ENCODE results near the gene SLC16A2.
"Not testable (repeated sequence)": the region's sequence is repeated elsewhere in the genome, so short reads cannot be mapped to it uniquely, and the experiment has no call there.

The SLC16A2 gene

DNA sequence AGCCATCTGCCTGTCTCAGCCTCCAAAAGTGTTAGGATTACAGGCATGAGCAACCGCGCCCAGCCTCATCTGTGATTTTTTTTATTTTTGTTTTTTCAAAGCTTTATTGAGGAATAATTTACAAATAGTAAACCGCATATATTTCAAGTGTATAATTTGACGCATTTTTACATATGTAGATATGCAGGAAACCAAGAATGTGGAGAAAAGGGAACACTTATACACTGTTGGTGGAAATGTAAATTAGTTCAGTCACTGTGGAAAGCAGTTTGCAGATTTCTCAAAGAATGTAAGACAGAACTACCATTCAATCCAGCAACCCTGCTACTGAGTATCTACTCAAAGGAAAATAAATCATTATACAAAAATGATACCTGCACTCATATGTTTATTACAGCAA is 85.9 kb downstream of the SLC16A2 start:
- no peak for DNase-seq

DNA sequence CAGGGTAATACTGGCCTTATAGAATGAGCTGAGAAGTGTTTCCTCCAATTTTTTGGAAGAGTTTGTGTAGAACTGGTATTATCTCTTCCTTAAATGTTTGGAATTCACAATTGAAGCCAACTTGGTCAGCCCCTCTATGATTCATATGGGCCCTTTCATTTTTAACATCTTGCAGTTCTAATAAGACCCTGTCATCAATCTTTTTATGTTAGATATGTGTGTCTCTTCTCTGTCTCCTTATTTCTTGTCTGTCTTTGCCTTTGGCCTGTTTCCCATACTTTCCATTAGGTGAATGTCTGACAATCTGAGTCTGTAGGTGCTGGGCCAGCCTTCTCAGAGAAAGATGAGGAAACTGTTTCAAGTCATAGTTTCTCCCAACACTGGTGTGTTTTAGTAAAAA is 88.7 kb downstream of the SLC16A2 start:
- no peak for DNase-seq

DNA sequence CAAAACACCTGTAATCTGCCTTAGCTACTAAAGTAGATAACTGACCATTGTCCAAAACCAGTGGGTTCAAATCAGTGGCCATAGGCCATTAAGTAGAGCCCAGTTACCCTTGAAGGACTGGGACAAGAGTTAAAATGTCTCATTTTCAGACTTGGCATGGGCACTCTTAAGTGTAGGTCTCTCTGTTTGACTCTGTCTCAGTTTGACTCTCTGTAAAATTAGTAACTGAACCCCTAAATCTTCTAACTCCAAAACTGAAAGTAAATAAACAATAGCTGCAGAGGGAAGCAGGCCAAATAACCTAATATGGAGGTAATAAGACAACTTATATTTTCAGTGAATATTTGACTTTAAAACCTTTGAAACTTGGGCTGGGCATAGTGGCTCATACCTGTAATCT is 89.1 kb downstream of the SLC16A2 start:
- no peak for DNase-seq

DNA sequence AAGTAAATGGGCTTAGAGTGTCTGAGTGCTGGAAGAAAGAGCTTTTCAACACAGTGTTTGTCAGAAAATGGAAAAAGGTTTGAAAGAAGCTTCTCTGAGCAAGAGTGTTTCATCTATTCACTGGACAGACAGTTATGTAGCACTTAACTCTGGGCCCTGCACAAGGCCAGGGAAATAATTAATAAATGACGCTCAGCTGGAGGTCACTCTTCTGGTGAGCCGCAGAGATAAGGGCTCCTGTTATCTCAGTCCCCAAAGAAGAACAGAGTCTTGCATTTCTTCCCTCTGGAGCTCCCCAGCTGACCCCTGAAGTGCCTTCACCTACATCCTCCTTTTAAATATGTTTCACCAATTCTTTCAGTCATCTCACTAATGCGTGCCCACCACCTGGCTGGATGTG is 90.4 kb downstream of the SLC16A2 start:
- no peak for DNase-seq

DNA sequence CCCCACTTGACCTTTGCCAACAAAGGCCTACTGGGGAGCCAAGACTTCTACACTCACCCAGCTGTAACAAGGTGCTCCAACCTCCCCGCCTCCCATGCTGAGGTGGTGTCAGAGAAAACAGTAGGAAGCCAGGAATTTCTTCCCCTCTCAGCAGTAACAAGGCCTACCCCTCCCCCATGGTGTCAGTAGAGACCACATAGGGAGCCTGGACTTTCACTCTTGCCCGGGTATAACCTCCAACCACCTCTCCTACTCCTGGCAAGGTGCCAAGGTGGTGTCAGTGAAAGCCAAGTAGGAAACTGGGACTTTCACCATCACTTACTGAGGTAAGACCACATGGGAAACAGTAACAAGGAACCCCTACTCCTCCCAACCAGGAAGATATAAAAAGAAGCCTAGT is 93.1 kb downstream of the SLC16A2 start:
- no peak for DNase-seq

DNA sequence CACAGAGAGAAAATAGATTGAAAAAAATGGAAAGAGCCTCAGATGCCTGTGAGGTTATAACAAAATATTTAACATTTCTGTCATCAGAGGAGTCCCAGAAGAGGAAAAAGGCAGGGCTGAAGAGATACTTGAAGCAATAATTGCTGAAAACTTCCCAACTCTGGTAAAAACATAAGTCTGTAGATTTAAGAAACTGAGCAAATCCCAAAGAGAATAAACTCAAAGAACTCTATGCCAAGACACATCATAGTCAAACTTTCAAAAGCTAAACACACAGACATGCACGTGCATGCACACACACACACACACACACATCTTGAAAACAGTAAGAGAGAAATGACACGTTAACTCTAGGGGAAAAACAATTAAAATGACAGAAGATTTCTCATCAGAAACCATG is 94.1 kb downstream of the SLC16A2 start:
- DNase-seq = no peak

DNA sequence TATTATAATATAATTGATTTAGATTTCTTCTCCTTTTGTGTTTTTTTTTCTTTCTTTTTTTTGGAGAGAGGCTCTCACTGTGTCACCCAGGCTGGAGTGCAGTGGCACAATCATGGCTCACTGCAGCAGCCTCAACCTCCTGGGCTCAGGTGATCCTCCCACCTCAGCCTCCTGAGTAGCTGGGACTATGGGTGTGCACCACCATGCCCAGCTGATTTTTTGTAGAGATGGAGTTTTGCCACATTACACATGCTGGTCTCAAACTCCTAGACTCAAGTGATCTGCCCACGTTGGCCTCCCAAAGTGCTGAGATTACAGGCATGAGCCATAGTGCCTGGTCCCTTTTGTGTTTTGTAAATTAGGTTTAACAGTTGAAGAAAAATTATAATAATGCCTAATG is 94.7 kb downstream of the SLC16A2 start:
- not testable (repeated sequence) for DNase-seq

DNA sequence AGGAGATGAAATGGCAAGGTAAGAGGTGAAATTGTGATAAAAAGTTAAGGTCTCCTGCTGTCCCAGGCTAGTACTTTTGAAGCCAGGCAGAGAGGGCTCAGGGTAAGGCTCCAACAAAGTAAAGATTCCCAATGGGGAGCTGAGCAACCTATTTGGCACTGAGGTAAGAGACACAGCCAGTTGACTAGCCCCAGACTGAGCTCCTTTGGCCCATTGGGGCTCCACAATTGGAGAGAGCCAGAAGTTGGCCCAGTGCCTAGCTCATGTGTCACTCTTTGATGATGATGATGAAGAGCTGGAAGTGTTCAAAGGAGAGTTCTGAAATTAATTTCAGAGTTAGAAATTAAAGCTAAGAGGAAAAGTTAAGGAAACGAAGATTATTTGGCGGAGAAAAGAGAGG is 98.6 kb downstream of the SLC16A2 start:
- no peak for DNase-seq

DNA sequence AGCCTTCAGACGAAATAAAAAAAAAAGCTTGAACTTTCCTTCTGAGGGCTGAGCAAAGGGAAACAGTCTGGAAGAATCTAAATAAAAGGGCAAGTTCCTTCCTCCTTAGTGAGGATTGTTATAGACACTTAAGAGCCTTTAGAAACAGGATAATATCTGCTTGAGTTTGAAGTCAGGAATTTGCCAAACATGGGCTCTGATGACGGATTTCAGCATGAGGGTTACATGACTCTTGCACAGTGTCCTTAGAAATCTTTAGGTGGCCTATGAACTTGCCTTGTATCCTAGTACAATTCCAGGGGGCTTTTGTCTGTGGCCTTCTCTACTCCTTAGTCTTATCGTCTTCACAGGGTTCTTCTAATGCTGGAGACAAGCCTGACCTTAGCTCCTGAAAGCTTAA is 99.0 kb downstream of the SLC16A2 start:
- no peak for DNase-seq

DNA sequence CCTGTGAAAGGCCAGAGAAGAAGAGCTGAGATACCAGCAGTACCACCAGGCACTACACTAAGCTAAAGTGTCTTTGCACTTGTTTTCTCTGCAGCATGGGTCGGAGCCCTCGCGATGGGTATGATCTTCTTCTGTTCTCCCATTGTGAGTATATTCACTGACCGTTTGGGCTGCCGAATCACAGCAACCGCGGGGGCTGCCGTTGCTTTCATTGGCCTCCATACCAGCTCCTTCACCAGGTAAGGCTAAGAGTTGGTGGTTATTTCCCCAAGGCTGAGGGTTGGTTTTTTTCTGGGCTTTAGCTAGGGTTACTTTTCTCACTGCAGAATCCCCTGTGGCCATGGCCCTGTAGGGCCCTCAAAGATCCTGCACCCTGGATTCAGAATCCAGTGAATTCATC is 99.6 kb downstream of the SLC16A2 start:
- DNase-seq = no peak

DNA sequence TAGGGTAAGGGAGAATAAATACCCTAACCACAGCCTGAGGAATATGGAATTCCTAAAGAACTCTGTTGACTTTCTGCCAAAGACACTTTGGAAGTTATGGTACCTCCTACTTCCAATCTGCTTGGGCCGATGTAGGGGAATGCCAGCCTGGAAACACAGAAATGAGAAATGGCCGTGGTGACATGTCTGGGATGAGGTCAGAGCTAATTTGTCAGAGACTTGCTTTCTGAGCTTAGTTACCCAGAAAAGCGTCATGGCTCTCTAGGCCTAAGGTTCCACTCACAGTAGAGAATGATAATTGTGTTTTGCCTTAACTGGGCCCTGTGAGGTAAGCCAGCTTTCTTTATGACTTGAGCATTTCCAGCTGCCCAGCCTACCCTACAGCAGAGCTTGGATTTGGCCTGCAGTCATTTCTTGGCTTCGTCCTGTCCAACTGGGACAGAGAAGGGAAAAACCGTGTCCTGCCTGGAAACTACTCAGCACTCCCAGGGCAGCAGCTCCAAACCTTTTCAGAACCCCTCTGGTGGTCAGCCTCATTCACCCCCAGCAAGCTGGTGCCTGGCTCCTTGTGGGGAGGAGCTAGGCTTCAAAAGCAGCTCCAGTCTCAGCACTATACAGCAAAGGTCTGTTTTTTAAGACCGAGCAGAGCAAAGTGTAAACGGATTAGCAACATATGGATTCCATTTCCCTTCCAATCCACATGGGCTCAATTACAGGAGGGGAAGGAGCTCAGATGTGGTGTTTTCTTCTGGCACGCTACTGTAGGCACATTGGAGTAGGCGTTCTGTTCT is 100.9 kb downstream of the SLC16A2 start:
- no peak for DNase-seq

DNA sequence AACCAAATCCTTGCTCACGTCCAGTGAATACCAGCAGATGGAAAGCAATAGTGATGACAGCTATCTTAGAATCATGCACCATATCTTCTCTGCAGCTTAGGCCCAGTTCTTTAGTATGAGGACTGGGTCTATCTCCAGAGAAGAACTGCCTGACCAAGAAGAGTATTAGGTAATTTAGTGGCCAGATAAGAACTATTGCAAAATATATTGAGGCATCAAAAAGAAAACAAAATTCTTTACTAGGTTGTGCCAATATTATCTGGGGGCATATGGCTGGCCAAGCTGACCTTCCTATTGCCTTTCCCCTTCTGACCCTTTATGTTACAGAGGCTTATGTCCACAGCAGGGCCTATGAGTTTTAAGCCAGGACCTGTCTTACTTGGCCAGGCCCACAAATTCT is 101.9 kb downstream of the SLC16A2 start:
- DNase-seq = no peak

DNA sequence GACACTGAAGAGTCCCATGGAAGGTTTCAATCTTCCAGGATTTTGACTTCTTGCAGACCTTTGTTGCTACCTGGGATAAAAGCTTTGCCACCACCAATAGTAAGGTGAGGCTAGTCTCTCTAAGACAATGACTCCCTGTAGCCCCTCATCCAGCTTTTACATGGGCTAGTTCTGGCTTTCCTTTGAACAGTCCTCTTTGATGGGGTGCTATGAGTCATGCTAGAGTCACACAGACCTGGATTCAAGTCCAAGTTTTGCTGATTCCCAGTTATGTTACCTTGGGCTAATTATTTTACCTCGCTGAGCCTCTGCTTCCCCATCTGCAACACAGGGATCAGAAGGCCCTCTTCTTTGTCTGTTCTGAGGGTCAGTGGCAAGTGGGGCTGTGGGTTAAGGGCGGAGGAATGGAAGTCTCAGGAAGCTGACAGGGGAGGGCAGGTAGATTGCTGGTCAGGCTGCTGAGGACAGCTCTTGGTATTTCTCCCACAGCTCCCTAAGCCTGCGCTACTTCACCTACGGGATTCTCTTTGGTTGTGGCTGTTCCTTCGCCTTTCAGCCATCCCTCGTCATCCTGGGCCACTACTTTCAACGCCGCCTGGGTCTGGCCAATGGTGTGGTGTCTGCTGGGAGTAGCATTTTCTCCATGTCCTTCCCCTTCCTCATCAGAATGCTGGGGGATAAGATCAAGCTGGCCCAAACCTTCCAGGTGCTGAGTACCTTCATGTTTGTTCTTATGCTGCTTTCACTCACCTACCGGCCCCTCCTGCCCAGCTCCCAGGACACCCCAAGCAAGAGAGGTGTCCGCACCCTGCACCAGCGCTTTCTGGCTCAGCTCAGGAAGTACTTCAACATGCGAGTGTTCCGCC is 102.8 kb downstream of the SLC16A2 start:
- DNase-seq = no peak

DNA sequence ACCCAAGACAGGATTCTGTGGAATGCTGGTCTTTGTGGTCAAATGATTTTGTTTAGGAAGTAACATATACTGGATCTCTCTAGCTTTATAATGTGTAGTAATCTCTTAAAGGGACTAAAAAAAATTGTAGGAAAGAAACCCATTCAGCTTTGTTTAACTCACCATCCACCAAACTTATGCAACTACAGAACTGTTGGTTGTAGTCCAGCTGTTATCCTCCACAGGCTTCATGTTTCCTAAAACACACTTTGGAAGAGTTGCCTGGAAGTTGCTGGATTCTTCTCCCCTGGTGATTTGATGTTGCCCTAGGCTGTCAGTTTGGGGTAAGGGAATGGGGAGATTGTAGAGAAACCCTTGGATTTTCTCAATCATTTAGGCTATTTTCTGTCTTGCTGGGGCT is 103.8 kb downstream of the SLC16A2 start:
- no peak for DNase-seq

DNA sequence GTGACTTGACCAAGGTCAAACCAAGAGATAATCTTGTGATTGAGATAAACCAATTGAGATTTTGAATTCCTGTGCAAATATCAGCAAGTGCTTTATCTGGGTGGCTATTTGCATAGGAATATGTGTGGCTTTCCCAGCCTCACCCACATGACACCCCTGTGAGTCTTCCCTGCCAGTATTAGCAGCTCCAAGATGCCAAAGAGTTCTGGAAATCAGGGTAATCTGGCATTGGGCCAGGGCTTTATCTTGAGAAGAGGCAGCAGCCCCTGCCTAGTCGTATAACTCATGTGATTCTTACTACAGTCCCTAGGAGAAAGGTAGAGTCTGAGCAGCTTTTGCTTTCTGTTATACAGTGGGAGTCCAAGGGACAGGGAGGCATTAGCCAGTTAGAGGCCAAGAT is 105.5 kb downstream of the SLC16A2 start:
- DNase-seq = no peak

DNA sequence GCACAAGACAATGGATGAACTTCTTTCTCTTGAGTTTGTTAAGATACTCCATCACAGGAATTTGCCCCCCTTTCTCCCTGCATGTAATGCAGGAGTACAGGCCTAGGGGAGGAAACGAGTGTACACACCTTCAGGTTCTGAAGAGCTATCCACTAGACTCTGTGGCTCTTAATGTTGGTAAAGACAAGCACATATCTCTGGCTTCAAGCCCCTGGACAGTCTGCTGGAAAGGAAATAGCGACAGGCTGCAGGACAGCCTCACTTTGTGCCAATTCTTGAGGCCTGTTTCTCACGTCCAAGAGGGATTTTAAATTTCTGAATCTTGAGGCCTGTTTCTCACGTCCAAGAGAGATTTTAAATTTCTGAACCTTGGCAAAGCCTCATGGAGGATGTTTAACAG is 106.1 kb downstream of the SLC16A2 start:
- DNase-seq = no peak

DNA sequence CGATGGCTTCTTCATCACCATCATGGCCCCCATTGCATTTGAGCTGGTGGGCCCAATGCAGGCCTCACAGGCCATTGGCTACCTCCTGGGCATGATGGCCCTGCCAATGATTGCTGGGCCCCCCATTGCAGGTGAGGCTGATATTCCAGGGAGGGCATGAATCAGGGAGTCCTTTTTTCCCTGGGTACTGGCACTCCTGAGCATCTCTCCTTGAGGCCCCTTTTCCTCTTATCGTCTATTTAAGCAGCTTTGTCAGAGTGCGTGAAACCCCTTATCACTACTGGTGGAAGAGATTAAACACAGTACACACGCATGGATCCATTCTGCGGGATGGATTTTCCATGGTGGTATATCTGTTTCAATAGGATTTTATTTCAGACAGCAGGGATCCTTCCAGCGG is 108.0 kb downstream of the SLC16A2 start:
- DNase-seq = no peak

DNA sequence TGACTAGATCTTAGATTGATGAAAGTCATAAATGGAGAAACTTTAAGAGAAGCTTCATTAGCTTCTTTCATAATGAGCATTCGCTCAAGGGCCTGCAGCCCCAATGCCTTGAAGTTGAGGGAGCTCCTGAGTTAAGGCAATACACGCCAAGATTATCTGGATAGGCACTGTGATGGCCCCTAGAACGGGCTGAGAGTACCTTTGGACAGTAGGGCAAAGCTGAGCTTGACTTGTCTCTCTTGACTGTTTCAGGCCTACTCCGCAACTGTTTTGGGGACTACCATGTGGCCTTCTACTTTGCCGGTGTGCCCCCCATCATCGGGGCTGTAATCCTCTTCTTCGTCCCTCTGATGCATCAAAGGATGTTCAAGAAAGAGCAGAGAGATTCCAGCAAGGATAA is 109.8 kb downstream of the SLC16A2 start:
- DNase-seq = no peak

DNA sequence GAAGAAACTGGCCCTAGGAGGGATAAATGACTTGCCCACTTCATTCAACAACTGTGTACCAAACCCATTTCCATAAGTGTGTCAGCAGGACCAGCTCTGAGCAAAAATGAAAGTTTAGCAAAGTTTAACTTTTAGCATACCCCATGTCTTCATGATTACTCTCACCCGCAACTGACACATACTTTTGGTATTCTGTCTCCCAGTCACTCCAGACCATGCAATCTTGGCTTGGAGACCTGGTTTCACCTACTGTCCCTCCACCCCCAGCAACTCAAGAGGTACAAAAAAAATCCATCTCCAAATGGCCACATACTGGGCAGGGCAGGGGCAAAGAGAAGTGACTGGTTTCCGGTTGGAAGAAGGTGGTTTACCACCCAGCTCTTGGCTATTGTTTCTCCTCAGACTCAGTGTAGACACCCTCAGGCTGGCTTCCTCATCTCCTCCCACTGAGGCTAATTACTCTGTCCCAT is 113.3 kb downstream of the SLC16A2 start:
- DNase-seq = peak; percentile 29 to 39

DNA sequence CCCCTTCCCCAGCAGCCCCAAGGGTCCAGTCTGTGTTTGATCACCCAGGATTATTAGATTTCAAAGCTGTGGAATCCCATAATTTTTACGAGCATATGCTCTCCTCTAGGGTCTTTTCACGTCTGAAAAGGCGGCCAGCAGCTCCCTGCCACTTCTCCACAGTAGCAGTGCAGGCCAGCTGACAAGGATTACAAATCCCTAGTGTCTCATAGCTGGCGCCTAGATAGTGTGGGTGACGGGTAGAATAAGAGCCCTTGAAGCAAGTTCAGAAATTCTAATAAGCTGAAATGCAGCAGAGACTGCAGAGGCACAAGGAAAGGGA is 113.8 kb downstream of the SLC16A2 start:
- peak; percentile 26 to 52 for DNase-seq

DNA sequence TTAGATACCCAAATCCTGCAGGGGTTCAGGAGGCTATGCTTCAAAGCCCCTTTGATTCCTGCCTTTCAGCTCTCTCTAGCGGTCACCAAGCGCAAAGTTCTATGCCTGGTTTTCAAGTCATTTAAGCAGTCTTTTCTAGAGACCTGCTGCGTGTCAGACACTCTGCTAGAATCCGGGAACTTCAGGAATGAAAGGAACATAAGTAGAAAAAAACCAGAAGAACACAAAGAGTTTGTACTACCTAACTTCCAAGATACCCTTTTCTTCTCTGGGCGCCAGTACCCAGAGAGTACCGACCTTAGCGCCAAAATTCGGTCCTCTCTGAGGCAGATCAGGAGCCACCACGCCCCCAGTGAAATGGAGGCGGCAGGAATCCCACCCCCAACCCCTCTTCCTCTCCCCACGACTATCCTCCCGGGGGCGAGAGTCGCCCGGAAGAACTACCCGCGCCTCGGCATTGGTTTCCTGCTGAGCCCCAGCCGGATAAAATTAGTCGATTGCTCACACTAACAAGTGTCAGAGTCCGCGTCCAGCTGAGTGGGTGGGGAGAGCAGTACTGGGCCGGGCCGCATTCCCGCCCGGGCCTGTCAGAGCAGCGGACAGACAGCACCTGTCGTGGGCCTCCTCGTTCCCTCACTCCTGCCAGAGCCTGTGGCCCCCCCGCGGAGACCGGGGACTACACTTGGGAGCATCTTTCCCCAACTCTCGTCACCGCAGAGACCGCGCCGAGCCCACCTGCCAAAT is 114.3 kb downstream of the SLC16A2 start:
- peak; percentile 55 to 81 for DNase-seq

DNA sequence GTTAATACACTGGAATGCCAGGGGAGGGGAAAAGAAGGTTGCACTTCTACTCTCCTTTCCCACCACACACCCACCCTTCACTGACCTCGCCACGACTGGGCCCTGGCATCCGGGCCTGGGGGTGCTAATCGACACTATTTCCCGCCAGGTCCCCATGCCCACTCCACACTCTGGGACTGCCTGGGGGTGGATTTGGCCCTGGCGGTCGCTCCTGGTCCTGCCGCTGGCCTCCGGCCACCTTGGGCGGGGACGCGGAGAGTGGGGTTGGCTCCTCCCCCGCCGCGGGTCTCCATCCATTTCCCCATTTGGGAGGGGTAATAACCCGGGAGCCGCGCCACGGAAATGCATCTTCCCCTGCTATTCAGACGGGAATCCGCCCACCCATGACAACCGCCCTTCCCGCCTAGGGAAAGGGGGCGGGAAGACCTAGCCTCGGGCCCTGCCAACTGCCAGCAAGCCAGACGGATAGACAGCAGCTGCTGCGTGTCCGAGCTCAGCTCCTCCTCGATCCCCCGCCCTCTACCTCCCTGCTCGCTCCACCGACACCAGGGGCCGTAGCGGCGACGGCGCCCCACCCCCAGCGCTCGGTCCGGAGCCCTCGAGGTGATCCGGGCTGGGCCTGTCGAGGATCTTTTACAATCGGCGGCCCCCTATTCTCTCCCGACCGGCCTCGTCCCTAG is 115.0 kb downstream of the SLC16A2 start:
- peak; percentile 82 to 84 for DNase-seq

Measured in inflammatory macrophage (primary cell).